Upper lobe of left lung (tissue), 6 donors: ENCODE data around the gene MYO18B. TPM values are rescaled to one million over a fixed set of nuclear protein-coding genes. Genes with fewer than 3 reads are reported as not detected.

Experiments used
- ATAC-seq, 2 donors: fragments of 200-7000 bp; cut with Tn5 transposase; one replicate each; pipeline ENCODE4 v1.9.1; 2022; ENCODE audit warnings: mild to moderate bottlenecking in 2 of 2, moderate library complexity in 2 of 2; ENCODE audit not compliant: low FRiP score in 2 of 2
- DNase-seq, 2 donors: peaks; one replicate each; pipeline ENCODE4 v3.0.0-alpha.2; 2019 to 2020
- H3K27ac ChIP-seq, 4 donors: fragments of 200-600 bp; sonication (generic); one replicate each; pipeline ENCODE4 v1.5.1; 2016 to 2019
- H3K27me3 ChIP-seq, 4 donors: fragments of 200-600 bp; sonication (generic); one replicate each; pipeline ENCODE4 v1.5.1; 2017 to 2019
- H3K36me3 ChIP-seq, 4 donors: fragments of 200-600 bp; sonication (generic); one replicate each; pipeline ENCODE4 v1.5.1; 2016 to 2019
- H3K4me1 ChIP-seq, 4 donors: fragments of 200-600 bp; sonication (generic); one replicate each; pipeline ENCODE4 v1.5.1; 2018 to 2019
- H3K4me3 ChIP-seq, 4 donors: fragments of 200-600 bp; sonication (generic); one replicate each; pipeline ENCODE4 v1.5.1; 2017 to 2019; ENCODE audit warnings: mild to moderate bottlenecking in 2 of 4, moderate library complexity in 1 of 4
- H3K9me3 ChIP-seq, 4 donors: fragments of 200-600 bp; sonication (generic); one replicate each; pipeline ENCODE4 v1.5.1; 2018 to 2019
- CTCF ChIP-seq, 6 experiments: fragments of 450-650 bp in 4 of 6; fragments of 200-600 bp in 2 of 6; sonication (generic) in 2 of 6; IDR thresholded peaks; one replicate each; pipeline ENCODE4 v1.5.1; 2016 to 2019; ENCODE audit warnings: antibody characterized with exemption in 6 of 6
- EP300 ChIP-seq, 4 donors: sonication (generic); formaldehyde crosslinking; IDR thresholded peaks; one replicate each; pipeline ENCODE4 v1.5.1; 2017; ENCODE audit warnings: antibody characterized with exemption in 4 of 4, control low read depth in 2 of 4
- POLR2A ChIP-seq, 4 donors: fragments of 450-650 bp; IDR thresholded peaks; one replicate each; pipeline ENCODE4 v1.5.1; 2016 to 2017; ENCODE audit warnings: antibody characterized with exemption in 4 of 4, mild to moderate bottlenecking in 2 of 4
- POLR2AphosphoS5 ChIP-seq, 2 donors: sonication (generic); formaldehyde crosslinking; IDR thresholded peaks; one replicate each; pipeline ENCODE4 v1.5.1; 2017; ENCODE audit warnings: antibody characterized with exemption in 2 of 2
- WGBS, 2 donors: methylation state at CpG; one replicate each; pipeline ENCODE4 v1.1.5; 2017 to 2018; 5-methylcytosine and 5-hydroxymethylcytosine counted together
- total RNA-seq, 6 donors: library from RNA; depleted of rRNA in 4 of 6; stranded (reverse); fragments of >200 nt in 4 of 6; gene quantifications; one replicate each; pipeline versions ENCODE4 v1.1.0 to v1.2.1, GENCODE V29; 2016 to 2021
- donor health status: DM: no; HTN: no; CAD: no; lungs with moderate emphysema.
- donor health status: DM: no; HTN: yes; CAD: no; lungs with severe emphysema.

Gene MYO18B
- total RNA-seq, 6 donors from 2014 or later = 0.09 to 1.3 (median 0.17) TPM; not detected in 3

GRCh38 chr22:25817092-25817943 is 75.3 kb downstream of the MYO18B start:
- no peaks in the 10 kb centered on the region for H3K27me3 ChIP-seq
- no peaks in the 10 kb centered on the region for H3K36me3 ChIP-seq
- H3K9me3 ChIP-seq = no peaks in the 10 kb centered on the region
- ATAC-seq = no peak
- no peak overlapping the region for H3K4me3 ChIP-seq
- DNase-seq = no peak
- H3K27ac ChIP-seq = no peak overlapping the region
- 76 to 78% methylated on average over 5 of the region's 5 CpGs for WGBS, 2 donors
- no peaks in the 10 kb centered on the region for H3K4me1 ChIP-seq
- TF ChIP-seq POLR2A (IDR thresholded peaks at IDR 0.05) (no peak), EP300 (IDR thresholded peaks at IDR 0.05) (no peak), POLR2AphosphoS5 (IDR thresholded peaks at IDR 0.05) (no peak), CTCF (IDR thresholded peaks at IDR 0.05) (no peak)

GRCh38 chr22:25818541-25818940 is 76.6 kb downstream of the MYO18B start:
- no peak for TF ChIP-seq EP300 (IDR thresholded peaks at IDR 0.05)
- TF ChIP-seq POLR2AphosphoS5 (IDR thresholded peaks at IDR 0.05) = no peak
- TF ChIP-seq CTCF (IDR thresholded peaks at IDR 0.05) = no peak
- TF ChIP-seq POLR2A (IDR thresholded peaks at IDR 0.05) = no peak
- no peaks in the 10 kb centered on the region for H3K4me1 ChIP-seq
- no peak for ATAC-seq
- H3K27ac ChIP-seq = no peak overlapping the region
- 82 to 86% methylated on average over 4 of the region's 4 CpGs for WGBS, 2 donors
- no peak for DNase-seq
- H3K36me3 ChIP-seq = no peaks in the 10 kb centered on the region
- no peaks in the 10 kb centered on the region for H3K9me3 ChIP-seq
- H3K27me3 ChIP-seq = no peaks in the 10 kb centered on the region
- no peak overlapping the region for H3K4me3 ChIP-seq

- DNase-seq (no peak), ATAC-seq (no peak)
- Histone ChIP-seq H3K36me3 (no peaks in the 10 kb centered on the region), H3K27me3 (no peaks in the 10 kb centered on the region), H3K4me3 (no peak overlapping the region), H3K4me1 (no peaks in the 10 kb centered on the region), H3K27ac (no peak overlapping the region), H3K9me3 (no peaks in the 10 kb centered on the region)
- 91 to 93% methylated on average over 6 of the region's 6 CpGs for WGBS, 2 donors
- no peak for TF ChIP-seq CTCF (IDR thresholded peaks at IDR 0.05)
- no peak for TF ChIP-seq EP300 (IDR thresholded peaks at IDR 0.05)
- no peak for TF ChIP-seq POLR2AphosphoS5 (IDR thresholded peaks at IDR 0.05)
- TF ChIP-seq POLR2A (IDR thresholded peaks at IDR 0.05) = no peak
Measured at GRCh38 chr22:25822344-25822743, 80.4 kb downstream of the MYO18B start.

- DNase-seq (no peak), ATAC-seq (no peak)
- WGBS, 2 donors = 77 to 83% methylated on average over 10 to 12 of the region's 15 CpGs
- no peaks in the 10 kb centered on the region for H3K36me3 ChIP-seq
- H3K27ac ChIP-seq = no peak overlapping the region
- H3K27me3 ChIP-seq = no peaks in the 10 kb centered on the region
- no peaks in the 10 kb centered on the region for H3K4me1 ChIP-seq
- TF ChIP-seq POLR2A (IDR thresholded peaks at IDR 0.05) = no peak
- TF ChIP-seq CTCF (IDR thresholded peaks at IDR 0.05) = no peak
- TF ChIP-seq EP300 (IDR thresholded peaks at IDR 0.05) = no peak
- TF ChIP-seq POLR2AphosphoS5 (IDR thresholded peaks at IDR 0.05) = no peak
- no peaks in the 10 kb centered on the region for H3K9me3 ChIP-seq
- H3K4me3 ChIP-seq = no peak overlapping the region
Measured at GRCh38 chr22:25823276-25823675, 81.3 kb downstream of the MYO18B start.
